Caco-2 (cell line): ENCODE data around the gene PDE9A. TPM values are rescaled to one million over a fixed set of nuclear protein-coding genes. Genes with fewer than 3 reads are reported as not detected.

Experiments used
- BruUV-seq: library from RNA; stranded (reverse); fragments of 400-500 nt; replicated peaks from 2 replicates; lab custom pipeline; 2021; lab: Mats Ljungman, UMichigan
- CTCF ChIA-PET: fragments of 300-600 bp; sonication (Branson Sonifier 250); formaldehyde crosslinking; loops from one replicate; lab custom pipeline; 2022; ENCODE audit warnings: antibody characterized with exemption; lab: Charles Lee
- POLR2A ChIA-PET: fragments of 300-600 bp; sonication (Branson Sonifier 250); formaldehyde crosslinking; loops from one replicate; lab custom pipeline; 2022; ENCODE audit warnings: antibody characterized with exemption; lab: Charles Lee
- DNase-seq, 2 experiments: peaks; one replicate each; pipeline versions ENCODE4 v3.0.0 to v3.0.0-alpha.2; 2020 to 2022
- H3K27me3 ChIP-seq: replicated peaks from 2 replicates; pipeline ENCODE4 v1.6.0; 2011; ENCODE audit warnings: low read length; ENCODE audit not compliant: control insufficient read depth, insufficient read depth
- H3K36me3 ChIP-seq: 2 replicates; pipeline ENCODE4 v1.5.1; 2011; ENCODE audit warnings: low read length; ENCODE audit not compliant: control insufficient read depth, insufficient read depth
- H3K4me1 ChIP-seq: fragments of 250-450 bp; sonication (Bioruptor Pico); 2 replicates; pipeline ENCODE4 v1.5.1; 2020; ENCODE audit warnings: mild to moderate bottlenecking
- H3K4me3 ChIP-seq: 2 replicates; pipeline ENCODE4 v1.5.1; 2011; ENCODE audit warnings: low read depth, mild to moderate bottlenecking, control low read depth, low read length
- H3K9me3 ChIP-seq: fragments of 250-450 bp; sonication (Bioruptor Pico); 2 replicates; pipeline ENCODE4 v1.5.1; 2020; ENCODE audit warnings: mild to moderate bottlenecking, moderate library complexity
- H3K27ac Mint-ChIP-seq: one replicate; pipeline ENCODE4 v1.8.0; 2022; ENCODE audit warnings: mixed read lengths; ENCODE audit not compliant: unreplicated experiment
- H3K27me3 Mint-ChIP-seq: one replicate; pipeline ENCODE4 v1.8.0; 2022; ENCODE audit warnings: mixed read lengths; ENCODE audit not compliant: insufficient read depth, unreplicated experiment
- H3K36me3 Mint-ChIP-seq: one replicate; pipeline ENCODE4 v1.8.0; 2022; ENCODE audit warnings: mild to moderate bottlenecking, mixed read lengths; ENCODE audit not compliant: insufficient read depth, unreplicated experiment
- H3K4me1 Mint-ChIP-seq: one replicate; pipeline ENCODE4 v1.8.0; 2022; ENCODE audit warnings: low read depth, mixed read lengths; ENCODE audit not compliant: unreplicated experiment
- H3K4me3 Mint-ChIP-seq: one replicate; pipeline ENCODE4 v1.8.0; 2022; ENCODE audit warnings: mild to moderate bottlenecking, moderate library complexity, mixed read lengths; ENCODE audit not compliant: unreplicated experiment
- H3K9me3 Mint-ChIP-seq: one replicate; pipeline ENCODE4 v1.8.0; 2022; ENCODE audit warnings: mixed read lengths; ENCODE audit not compliant: unreplicated experiment
- intact Hi-C: fragments of 100-400 bp; cut with micrococcal nuclease; formaldehyde crosslinking; loops from one replicate; pipeline ENCODE4 v1.10.0; 2022; ENCODE audit not compliant: unreplicated experiment
- total RNA-seq: library from RNA; stranded (reverse); gene quantifications from 2 replicates; pipeline ENCODE4 v1.2.3, GENCODE V29; 2022
- TF ChIP-seq, protein P1 (sequence below), 2 experiments: fragments of 200-600 bp in 1 of 2; IDR thresholded peaks; 1 replicate in 1 of 2; 2 replicates in 1 of 2; pipeline versions ENCODE4 v1.5.1 to v1.8.0; 2011 to 2022; ENCODE audit warnings: antibody characterized with exemption in 1 of 2, control low read depth in 1 of 2, inconsistent platforms in 1 of 2, low read depth in 1 of 2, low read length in 1 of 2, mild to moderate bottlenecking in 1 of 2, moderate library complexity in 1 of 2; ENCODE audit not compliant: insufficient read depth in 1 of 2, severe bottlenecking in 1 of 2, unreplicated experiment in 1 of 2

PDE9A gene
- total RNA-seq, 1 experiment from 2014 or later, result 9.7 TPM

DNA sequence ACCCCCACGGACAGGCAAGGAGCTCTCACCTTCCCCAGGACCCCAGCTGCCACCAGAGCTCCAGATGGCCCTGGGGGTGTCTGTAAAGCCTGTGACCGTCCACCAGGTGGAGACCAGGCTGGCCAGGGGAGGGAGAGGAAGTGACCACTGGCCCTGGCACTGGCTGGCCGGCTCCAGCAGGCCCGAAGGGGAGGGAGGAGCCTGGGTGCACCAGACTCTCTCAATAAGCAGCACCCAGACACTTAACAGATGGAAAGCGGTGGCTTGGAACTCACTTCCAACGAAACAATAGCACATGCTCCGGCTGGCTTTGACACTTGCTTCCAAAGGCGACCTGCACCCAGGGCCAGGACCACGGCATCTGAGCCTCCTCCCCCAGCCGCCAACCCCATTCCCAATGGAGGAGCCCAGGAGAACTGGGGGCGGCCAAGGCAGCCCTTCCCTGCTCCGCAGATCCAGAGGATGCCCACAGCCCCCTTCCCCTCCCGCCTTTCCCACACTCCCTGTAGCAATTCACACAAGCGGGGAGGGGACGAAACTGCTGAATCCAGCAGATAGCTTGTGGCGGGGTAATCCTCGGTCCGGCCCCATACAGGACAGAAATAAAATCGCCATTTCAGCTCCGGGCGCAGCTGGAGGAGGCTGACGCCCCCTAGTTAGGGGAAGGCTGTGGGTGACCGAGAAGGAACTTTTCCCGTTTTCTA is 742 bp upstream of the PDE9A start:
- TF ChIP-seq, protein P1, sequence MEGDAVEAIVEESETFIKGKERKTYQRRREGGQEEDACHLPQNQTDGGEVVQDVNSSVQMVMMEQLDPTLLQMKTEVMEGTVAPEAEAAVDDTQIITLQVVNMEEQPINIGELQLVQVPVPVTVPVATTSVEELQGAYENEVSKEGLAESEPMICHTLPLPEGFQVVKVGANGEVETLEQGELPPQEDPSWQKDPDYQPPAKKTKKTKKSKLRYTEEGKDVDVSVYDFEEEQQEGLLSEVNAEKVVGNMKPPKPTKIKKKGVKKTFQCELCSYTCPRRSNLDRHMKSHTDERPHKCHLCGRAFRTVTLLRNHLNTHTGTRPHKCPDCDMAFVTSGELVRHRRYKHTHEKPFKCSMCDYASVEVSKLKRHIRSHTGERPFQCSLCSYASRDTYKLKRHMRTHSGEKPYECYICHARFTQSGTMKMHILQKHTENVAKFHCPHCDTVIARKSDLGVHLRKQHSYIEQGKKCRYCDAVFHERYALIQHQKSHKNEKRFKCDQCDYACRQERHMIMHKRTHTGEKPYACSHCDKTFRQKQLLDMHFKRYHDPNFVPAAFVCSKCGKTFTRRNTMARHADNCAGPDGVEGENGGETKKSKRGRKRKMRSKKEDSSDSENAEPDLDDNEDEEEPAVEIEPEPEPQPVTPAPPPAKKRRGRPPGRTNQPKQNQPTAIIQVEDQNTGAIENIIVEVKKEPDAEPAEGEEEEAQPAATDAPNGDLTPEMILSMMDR (IDR thresholded peaks at IDR 0.05; ENCODE audit: insufficient read depth in 1 of 2, low read depth in 1 of 2, low read length in 1 of 2, severe bottlenecking in 1 of 2, unreplicated experiment in 1 of 2), result peak; percentile 31 to 48
- intact Hi-C loops, result loop anchor here (1.0 kb wide), 1 partner anchor 166 kb away; no protein-coding TSS in a partner anchor
- Histone ChIP-seq H3K9me3 (no peaks in the 10 kb centered on the region), H3K36me3 (no peaks in the 10 kb centered on the region), H3K4me1 (peaks cover 8% of the 10 kb centered on the region), H3K27me3 (no peaks in the 10 kb centered on the region), H3K4me3 (no peak overlapping the region)
- Mint-ChIP-seq H3K4me3 (peak overlapping the region; percentile 70), H3K4me1 (peaks cover 7% of the 10 kb centered on the region), H3K27ac (peak overlapping the region; percentile 53), H3K9me3 (no peaks in the 10 kb centered on the region), H3K36me3 (peaks cover 7% of the 10 kb centered on the region), H3K27me3 (no peaks in the 10 kb centered on the region)
- peak; percentile 58 to 59 for DNase-seq
- no TSS peak for BruUV-seq
- ChIA-PET POLR2A (no interaction called here), CTCF (interaction anchor here (0.7 to 1.5 kb wide), 5 partner anchors 13 to 159 kb away, joined by 3 to 7 read pairs (median 3); no protein-coding TSS in a partner anchor)

GRCh38 chr21:42654179-42654912 is 925 bp downstream of the PDE9A start:
- intact Hi-C loops, result no loop called here
- TF ChIP-seq, protein P1 (IDR thresholded peaks at IDR 0.05; ENCODE audit: insufficient read depth in 1 of 2, low read depth in 1 of 2, low read length in 1 of 2, severe bottlenecking in 1 of 2, unreplicated experiment in 1 of 2), result peak; percentile 33 to 57
- no peaks in the 10 kb centered on the region for H3K9me3 ChIP-seq
- Mint-ChIP-seq H3K4me1 (peaks cover 7% of the 10 kb centered on the region), H3K27me3 (no peaks in the 10 kb centered on the region), H3K4me3 (peak overlapping the region; percentile 70), H3K9me3 (no peaks in the 10 kb centered on the region), H3K27ac (peak overlapping the region; percentile 39), H3K36me3 (peaks cover 7% of the 10 kb centered on the region)
- DNase-seq, result peak; percentile 45 to 46
- no peaks in the 10 kb centered on the region for H3K27me3 ChIP-seq
- H3K4me3 ChIP-seq, result peak overlapping the region; percentile 82
- ChIA-PET CTCF (interaction anchor here (0.6 to 1.8 kb wide), 7 partner anchors 14 to 71 kb away, joined by 3 to 19 read pairs (median 4); no protein-coding TSS in a partner anchor), POLR2A (no interaction called here)
- H3K36me3 ChIP-seq, result no peaks in the 10 kb centered on the region
- TSS peak; percentile 36 for BruUV-seq
- H3K4me1 ChIP-seq, result peaks cover 8% of the 10 kb centered on the region
